SK-N-SH (cell line): ENCODE data around the gene ABR.

ENCODE experiments used
- EP300 ChIP-seq, 2 experiments: IDR thresholded peaks; 2 replicates each; pipeline versions ENCODE4 v1.4.0 to v1.6.1; 2012; ENCODE audit warnings: borderline replicate concordance in 1 of 2, low read depth in 1 of 2, low read length in 1 of 2
- MXI1 ChIP-seq: IDR thresholded peaks from 2 replicates; pipeline ENCODE4 v1.6.1; 2012; ENCODE audit warnings: mild to moderate bottlenecking, low read depth, low read length, improper control_type of control experiment
- POLR2AphosphoS5 ChIP-seq: IDR thresholded peaks from 2 replicates; pipeline ENCODE4 v1.6.1; 2012; ENCODE audit warnings: low read depth, low read length
- RAD21 ChIP-seq: IDR thresholded peaks from 2 replicates; pipeline ENCODE4 v1.6.1; 2012; ENCODE audit warnings: mild to moderate bottlenecking, low read length
- TF ChIP-seq, protein P1 (sequence below): IDR thresholded peaks from 2 replicates; pipeline ENCODE4 v1.6.1; 2012; ENCODE audit warnings: mild to moderate bottlenecking, low read depth, low read length, moderate library complexity
- TF ChIP-seq, protein P2 (sequence below): fragments of 200-600 bp; sonication (generic); IDR thresholded peaks from 2 replicates; pipeline ENCODE4 v1.6.1; 2017; ENCODE audit warnings: antibody characterized with exemption, mild to moderate bottlenecking, moderate library complexity
- TF ChIP-seq, protein P3 (sequence below): IDR thresholded peaks from 2 replicates; pipeline ENCODE4 v1.4.0; 2012; ENCODE audit warnings: low read depth

DNA sequence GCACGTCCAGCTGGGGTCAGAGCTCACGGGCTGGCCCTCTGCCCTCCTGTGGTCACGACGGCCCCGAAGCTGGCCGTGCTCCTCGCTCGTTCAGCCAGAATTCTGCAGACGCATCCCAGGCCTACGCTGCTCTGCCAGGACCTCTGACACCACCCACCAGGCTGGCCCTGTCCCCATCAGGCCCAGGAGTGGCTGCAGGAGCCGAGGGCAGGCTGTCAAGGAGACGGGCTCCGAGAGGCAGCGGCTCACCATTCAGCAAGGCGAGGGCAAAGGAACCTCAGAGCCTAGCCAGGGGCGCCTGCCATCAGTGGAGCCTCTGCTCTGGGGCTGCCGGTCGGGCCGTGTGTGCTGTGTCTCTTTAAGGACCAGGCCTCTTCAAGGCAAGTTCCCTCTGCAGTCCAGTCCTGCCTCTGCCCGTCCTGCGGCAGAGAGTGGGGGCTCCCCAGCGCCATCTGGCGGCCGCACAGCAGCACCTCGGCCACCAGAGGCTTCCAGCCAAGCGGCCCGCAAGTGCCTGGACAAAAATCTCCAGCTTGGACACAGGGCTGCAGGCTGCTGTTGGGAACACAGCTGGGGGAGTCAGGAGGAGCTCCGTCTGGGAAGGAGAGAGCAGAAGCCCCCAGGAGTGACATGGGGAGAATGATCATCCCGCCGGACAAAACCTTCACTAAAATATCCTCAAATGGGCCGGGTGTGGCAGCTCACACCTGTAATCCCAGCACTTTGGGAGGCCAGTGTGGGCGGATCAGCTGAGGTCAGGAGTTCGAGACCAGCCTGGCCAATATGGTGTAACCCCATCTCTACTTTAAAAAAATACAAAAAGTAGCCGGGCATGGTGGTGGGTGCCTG lies 7.4 kb upstream of the ABR start:
- TF ChIP-seq, protein P1, sequence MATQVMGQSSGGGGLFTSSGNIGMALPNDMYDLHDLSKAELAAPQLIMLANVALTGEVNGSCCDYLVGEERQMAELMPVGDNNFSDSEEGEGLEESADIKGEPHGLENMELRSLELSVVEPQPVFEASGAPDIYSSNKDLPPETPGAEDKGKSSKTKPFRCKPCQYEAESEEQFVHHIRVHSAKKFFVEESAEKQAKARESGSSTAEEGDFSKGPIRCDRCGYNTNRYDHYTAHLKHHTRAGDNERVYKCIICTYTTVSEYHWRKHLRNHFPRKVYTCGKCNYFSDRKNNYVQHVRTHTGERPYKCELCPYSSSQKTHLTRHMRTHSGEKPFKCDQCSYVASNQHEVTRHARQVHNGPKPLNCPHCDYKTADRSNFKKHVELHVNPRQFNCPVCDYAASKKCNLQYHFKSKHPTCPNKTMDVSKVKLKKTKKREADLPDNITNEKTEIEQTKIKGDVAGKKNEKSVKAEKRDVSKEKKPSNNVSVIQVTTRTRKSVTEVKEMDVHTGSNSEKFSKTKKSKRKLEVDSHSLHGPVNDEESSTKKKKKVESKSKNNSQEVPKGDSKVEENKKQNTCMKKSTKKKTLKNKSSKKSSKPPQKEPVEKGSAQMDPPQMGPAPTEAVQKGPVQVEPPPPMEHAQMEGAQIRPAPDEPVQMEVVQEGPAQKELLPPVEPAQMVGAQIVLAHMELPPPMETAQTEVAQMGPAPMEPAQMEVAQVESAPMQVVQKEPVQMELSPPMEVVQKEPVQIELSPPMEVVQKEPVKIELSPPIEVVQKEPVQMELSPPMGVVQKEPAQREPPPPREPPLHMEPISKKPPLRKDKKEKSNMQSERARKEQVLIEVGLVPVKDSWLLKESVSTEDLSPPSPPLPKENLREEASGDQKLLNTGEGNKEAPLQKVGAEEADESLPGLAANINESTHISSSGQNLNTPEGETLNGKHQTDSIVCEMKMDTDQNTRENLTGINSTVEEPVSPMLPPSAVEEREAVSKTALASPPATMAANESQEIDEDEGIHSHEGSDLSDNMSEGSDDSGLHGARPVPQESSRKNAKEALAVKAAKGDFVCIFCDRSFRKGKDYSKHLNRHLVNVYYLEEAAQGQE: 0 out of 2 replicates have a peak, but pooled peaks have one; percentile 28
- TF ChIP-seq, protein P2, sequence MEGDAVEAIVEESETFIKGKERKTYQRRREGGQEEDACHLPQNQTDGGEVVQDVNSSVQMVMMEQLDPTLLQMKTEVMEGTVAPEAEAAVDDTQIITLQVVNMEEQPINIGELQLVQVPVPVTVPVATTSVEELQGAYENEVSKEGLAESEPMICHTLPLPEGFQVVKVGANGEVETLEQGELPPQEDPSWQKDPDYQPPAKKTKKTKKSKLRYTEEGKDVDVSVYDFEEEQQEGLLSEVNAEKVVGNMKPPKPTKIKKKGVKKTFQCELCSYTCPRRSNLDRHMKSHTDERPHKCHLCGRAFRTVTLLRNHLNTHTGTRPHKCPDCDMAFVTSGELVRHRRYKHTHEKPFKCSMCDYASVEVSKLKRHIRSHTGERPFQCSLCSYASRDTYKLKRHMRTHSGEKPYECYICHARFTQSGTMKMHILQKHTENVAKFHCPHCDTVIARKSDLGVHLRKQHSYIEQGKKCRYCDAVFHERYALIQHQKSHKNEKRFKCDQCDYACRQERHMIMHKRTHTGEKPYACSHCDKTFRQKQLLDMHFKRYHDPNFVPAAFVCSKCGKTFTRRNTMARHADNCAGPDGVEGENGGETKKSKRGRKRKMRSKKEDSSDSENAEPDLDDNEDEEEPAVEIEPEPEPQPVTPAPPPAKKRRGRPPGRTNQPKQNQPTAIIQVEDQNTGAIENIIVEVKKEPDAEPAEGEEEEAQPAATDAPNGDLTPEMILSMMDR: peak; percentile 95
- TF ChIP-seq RAD21: peak; percentile 80
- no peak for TF ChIP-seq MXI1
- TF ChIP-seq, protein P3, sequence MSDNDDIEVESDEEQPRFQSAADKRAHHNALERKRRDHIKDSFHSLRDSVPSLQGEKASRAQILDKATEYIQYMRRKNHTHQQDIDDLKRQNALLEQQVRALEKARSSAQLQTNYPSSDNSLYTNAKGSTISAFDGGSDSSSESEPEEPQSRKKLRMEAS: no peak
- no peak for TF ChIP-seq POLR2AphosphoS5
- no peak for TF ChIP-seq EP300 (IDR thresholded peaks at IDR 0.05; ENCODE audit: borderline replicate concordance in 1 of 2, low read depth in 1 of 2, low read length in 1 of 2)
